Measurements from ENCODE around the gene REV1.

- TF ChIP-seq, protein P1, sequence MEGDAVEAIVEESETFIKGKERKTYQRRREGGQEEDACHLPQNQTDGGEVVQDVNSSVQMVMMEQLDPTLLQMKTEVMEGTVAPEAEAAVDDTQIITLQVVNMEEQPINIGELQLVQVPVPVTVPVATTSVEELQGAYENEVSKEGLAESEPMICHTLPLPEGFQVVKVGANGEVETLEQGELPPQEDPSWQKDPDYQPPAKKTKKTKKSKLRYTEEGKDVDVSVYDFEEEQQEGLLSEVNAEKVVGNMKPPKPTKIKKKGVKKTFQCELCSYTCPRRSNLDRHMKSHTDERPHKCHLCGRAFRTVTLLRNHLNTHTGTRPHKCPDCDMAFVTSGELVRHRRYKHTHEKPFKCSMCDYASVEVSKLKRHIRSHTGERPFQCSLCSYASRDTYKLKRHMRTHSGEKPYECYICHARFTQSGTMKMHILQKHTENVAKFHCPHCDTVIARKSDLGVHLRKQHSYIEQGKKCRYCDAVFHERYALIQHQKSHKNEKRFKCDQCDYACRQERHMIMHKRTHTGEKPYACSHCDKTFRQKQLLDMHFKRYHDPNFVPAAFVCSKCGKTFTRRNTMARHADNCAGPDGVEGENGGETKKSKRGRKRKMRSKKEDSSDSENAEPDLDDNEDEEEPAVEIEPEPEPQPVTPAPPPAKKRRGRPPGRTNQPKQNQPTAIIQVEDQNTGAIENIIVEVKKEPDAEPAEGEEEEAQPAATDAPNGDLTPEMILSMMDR (IDR thresholded peaks at IDR 0.05): no peak
- TF ChIP-seq POLR2A (IDR thresholded peaks at IDR 0.05): no peak
Observed at GRCh38 chr2:99424371-99424770, 65.4 kb downstream of the REV1 start.

All from adrenal gland (tissue), 5 donors.